BE2C (cell line): ENCODE data around the gene PSMA3.
A peak's percentile ranks its signal among the peaks of the same experiment; 100 is the strongest.

Source experiments
- DNase-seq: peaks from one replicate; pipeline ENCODE4 v3.0.0-alpha.2; 2020
- H3K27me3 ChIP-seq: fragments of 250-450 bp; sonication (Bioruptor Pico); 2 replicates; pipeline ENCODE4 v1.5.1; 2020; ENCODE audit warnings: mild to moderate bottlenecking
- H3K36me3 ChIP-seq: fragments of 250-450 bp; sonication (Bioruptor Pico); 2 replicates; pipeline ENCODE4 v1.5.1; 2020; ENCODE audit warnings: mild to moderate bottlenecking
- H3K4me1 ChIP-seq: fragments of 250-450 bp; sonication (Bioruptor Pico); 2 replicates; pipeline ENCODE4 v1.5.1; 2020
- H3K4me3 ChIP-seq: 2 replicates; pipeline ENCODE4 v1.5.1; 2011; ENCODE audit warnings: low read depth, low read length
- H3K9me3 ChIP-seq: fragments of 250-450 bp; sonication (Bioruptor Pico); 2 replicates; pipeline ENCODE4 v1.5.1; 2020
- TF ChIP-seq, protein P1 (sequence below): IDR thresholded peaks from 2 replicates; pipeline ENCODE4 v1.5.1; 2012; ENCODE audit warnings: mild to moderate bottlenecking, low read depth, low read length

PSMA3 gene

DNA sequence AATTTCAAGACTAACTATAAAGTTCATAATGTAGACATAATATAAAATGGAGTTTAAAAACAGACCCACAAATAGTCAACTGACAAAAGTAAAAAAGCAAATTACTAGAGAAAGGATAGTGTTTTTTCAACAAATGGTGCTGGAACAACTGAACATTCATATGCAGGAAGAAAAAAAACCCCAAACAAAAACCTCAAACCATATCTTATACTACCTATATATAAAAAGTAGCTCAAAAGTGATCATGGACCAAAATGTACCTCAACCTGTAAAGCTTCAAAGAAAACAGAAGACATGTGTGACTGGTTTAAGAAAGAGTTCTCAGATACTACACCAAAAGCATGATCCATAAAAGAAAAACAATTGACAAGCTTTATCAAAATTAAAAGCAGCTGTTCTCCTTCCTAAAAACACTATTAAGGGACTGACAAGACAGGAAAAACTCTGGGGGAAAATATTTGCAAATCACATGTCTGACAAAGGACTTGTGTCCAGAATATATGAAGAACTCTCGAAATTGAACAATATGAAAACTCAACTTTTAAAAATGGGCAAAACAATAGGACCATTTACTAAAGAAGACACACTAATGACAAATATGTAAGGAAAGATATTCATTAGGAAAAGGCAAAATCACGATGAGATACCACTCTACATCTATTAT, 31.0 kb downstream of the PSMA3 start:
- TF ChIP-seq, protein P1, sequence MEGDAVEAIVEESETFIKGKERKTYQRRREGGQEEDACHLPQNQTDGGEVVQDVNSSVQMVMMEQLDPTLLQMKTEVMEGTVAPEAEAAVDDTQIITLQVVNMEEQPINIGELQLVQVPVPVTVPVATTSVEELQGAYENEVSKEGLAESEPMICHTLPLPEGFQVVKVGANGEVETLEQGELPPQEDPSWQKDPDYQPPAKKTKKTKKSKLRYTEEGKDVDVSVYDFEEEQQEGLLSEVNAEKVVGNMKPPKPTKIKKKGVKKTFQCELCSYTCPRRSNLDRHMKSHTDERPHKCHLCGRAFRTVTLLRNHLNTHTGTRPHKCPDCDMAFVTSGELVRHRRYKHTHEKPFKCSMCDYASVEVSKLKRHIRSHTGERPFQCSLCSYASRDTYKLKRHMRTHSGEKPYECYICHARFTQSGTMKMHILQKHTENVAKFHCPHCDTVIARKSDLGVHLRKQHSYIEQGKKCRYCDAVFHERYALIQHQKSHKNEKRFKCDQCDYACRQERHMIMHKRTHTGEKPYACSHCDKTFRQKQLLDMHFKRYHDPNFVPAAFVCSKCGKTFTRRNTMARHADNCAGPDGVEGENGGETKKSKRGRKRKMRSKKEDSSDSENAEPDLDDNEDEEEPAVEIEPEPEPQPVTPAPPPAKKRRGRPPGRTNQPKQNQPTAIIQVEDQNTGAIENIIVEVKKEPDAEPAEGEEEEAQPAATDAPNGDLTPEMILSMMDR: no peak
- Histone ChIP-seq H3K27me3 (no peaks in the 10 kb centered on the region), H3K4me3 (no peak overlapping the region), H3K9me3 (no peaks in the 10 kb centered on the region), H3K36me3 (peaks cover 57% of the 10 kb centered on the region), H3K4me1 (no peaks in the 10 kb centered on the region)
- DNase-seq: no peak

DNA sequence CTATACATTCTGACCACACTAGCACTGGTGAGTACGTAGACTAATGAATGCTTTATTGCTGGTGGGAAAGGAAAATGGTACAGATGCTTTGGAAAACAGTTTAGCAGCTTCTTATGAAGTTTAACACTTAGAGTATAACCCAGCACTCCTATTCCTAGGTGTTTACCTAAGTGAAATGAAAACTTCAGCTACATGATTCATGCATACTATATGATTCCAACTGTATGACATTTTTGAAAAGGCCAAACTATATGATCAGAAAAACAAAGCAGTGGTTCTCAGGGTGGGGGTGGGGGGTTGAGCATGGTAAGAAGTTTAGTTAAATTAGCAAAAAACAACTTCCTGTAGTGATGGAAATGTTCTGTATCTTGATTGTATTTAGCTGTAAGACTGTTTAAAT, 31.6 kb downstream of the PSMA3 start:
- H3K36me3 ChIP-seq: peaks cover 54% of the 10 kb centered on the region

DNA sequence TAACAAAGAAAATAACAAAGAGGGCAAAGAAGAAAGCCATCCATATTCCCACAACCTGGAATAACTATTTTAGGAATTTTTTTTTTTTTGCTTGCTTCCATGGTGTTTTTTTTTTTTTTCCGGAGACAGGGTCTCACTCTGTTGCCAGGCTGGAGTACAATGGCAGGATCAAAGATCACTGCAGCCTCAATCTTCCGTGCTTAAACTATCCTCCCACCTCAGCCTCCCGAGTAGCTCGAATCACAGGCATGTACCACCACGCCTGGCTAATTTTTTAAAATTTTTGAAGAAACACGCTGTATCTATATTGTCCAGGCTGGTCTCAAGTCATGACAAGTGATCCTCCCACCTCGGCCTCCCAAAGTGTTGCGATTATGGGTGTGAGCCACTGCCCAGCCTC, 33.5 kb downstream of the PSMA3 start:
- DNase-seq: no peak
- Histone ChIP-seq H3K9me3 (no peaks in the 10 kb centered on the region), H3K36me3 (peaks cover 40% of the 10 kb centered on the region), H3K27me3 (no peaks in the 10 kb centered on the region), H3K4me3 (no peak overlapping the region), H3K4me1 (peaks cover 8% of the 10 kb centered on the region)
- TF ChIP-seq, protein P1: no peak

More for the DNA sequence above, 31.6 kb downstream of the PSMA3 start:
- DNase-seq: no peak
- no peak overlapping the region for H3K4me3 ChIP-seq
- no peaks in the 10 kb centered on the region for H3K27me3 ChIP-seq
- TF ChIP-seq, protein P1: no peak
- peaks cover 4% of the 10 kb centered on the region for H3K4me1 ChIP-seq
- H3K9me3 ChIP-seq: no peaks in the 10 kb centered on the region

DNA sequence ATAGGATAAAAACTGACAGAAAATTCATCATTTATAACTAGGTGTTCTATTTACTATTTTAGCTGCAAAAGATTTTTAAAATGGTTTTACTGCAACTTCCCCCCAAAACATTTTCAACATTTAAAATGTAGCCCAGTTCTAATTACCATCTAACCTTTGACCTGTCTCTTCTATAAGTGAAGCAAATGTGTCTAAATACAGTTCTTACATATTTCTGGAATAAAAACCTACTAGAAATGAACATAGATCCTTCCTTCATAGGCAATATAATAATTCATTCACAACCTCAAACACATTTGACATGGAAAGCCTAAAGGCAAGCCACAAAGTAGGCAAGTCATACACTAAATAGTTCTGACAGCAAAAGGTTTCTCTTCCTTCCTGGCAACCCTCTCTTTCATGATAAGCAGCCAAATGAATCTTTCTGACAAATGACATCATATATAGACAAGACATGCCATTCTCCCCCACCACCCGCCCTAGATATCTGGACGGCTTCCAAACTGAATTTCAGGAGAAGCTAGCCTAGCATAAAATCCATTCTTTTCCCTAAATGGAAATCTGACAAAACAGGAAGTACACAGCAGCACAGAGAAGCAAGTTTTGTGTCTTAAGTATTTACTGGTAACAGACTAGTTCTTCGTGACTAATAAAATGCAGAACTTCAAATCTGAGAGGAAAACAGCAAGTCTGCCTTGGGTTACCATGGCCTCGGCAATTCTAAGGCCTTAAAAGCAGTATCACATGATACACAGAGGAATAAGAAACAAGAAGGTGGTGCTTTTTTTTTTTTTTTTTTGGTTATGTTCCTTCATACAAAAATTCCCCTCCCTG, 36.5 kb downstream of the PSMA3 start:
- peak; percentile 59 for DNase-seq
- TF ChIP-seq, protein P1: no peak
- no peaks in the 10 kb centered on the region for H3K9me3 ChIP-seq
- no peaks in the 10 kb centered on the region for H3K27me3 ChIP-seq
- H3K36me3 ChIP-seq: peaks cover 53% of the 10 kb centered on the region
- H3K4me3 ChIP-seq: no peak overlapping the region
- H3K4me1 ChIP-seq: peaks cover 8% of the 10 kb centered on the region

DNA sequence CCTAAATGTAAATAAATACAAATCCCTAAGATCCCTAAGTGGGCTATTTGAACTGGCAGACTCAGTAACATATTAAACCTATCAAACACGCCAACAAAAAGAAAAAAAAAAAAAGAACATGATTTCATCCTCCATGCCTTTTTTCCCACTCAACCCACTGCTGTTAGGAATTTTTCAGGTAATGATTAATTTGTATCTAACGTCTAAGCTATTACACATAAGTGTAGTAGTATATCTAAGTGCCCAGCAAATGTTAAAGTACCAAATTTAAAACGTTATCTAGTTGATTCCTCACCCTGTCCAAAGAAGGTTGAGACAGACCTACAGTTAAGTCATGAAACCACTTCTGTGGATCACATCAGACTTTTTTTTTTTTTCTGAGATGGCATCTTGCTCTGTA, 37.3 kb downstream of the PSMA3 start:
- H3K36me3 ChIP-seq: peaks cover 60% of the 10 kb centered on the region
- no peaks in the 10 kb centered on the region for H3K9me3 ChIP-seq
- TF ChIP-seq, protein P1: no peak
- peaks cover 8% of the 10 kb centered on the region for H3K4me1 ChIP-seq
- DNase-seq: no peak
- no peak overlapping the region for H3K4me3 ChIP-seq
- no peaks in the 10 kb centered on the region for H3K27me3 ChIP-seq

DNA sequence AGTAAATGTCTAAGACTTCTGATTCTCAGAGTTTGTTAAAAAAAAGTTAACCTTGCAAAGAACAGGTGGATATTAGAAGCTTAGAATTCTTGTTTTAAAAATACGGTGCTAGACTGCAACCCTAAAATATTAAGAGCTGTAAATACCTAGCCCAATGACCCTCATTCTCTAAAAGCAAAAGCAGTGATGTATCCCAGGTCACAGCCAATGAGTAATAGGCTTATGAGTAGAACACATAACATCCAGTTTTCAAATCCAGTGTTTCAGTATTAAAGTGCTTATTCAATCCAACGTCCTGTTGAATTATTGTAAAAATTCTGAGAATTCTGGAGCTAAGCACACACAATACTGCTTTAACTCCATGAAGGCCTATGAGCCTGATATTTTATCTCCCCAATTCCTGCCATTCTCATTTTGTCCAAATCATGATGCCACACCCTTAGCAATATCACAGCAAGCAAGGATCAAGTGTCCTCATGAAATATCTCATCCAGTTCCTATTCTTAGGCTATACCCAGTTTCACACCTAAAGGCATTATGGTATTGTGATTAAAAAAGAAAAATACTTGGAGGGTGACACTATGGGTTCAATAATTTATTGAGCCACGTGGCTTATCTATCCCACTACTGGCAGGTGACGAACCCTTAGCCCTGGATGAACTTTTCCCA, 38.4 kb downstream of the PSMA3 start:
- Histone ChIP-seq H3K4me1 (peaks cover 8% of the 10 kb centered on the region), H3K9me3 (no peaks in the 10 kb centered on the region), H3K4me3 (no peak overlapping the region), H3K27me3 (no peaks in the 10 kb centered on the region), H3K36me3 (peaks cover 62% of the 10 kb centered on the region)
- TF ChIP-seq, protein P1: no peak
- DNase-seq: no peak
